Thyroid gland (tissue), 4 donors: ENCODE results near the gene NXPH1. TPM values are rescaled to one million over a fixed set of nuclear protein-coding genes. Genes with fewer than 3 reads are reported as not detected.

Experiments
- DNase-seq, 2 donors: peaks; one replicate each; pipeline ENCODE4 v3.0.0-alpha.2; 2019
- H3K27ac ChIP-seq, 3 donors: fragments of 200-600 bp; sonication (generic); 1 replicate in 2 of 3; 2 replicates in 1 of 3; pipeline ENCODE4 v1.5.1; 2016 to 2019; ENCODE audit warnings: mild to moderate bottlenecking in 1 of 3, moderate library complexity in 1 of 3
- H3K27me3 ChIP-seq: fragments of 200-600 bp; sonication (generic); one replicate; pipeline ENCODE4 v1.5.1; 2019
- H3K36me3 ChIP-seq, 2 donors: fragments of 200-600 bp; sonication (generic); one replicate each; pipeline ENCODE4 v1.5.1; 2016 to 2019
- H3K4me1 ChIP-seq, 2 donors: fragments of 200-600 bp; sonication (generic); one replicate each; pipeline ENCODE4 v1.5.1; 2017 to 2019
- H3K4me3 ChIP-seq, 3 donors: fragments of 200-600 bp; sonication (generic); replicated peaks in 1 of 3; 1 replicate in 2 of 3; 2 replicates in 1 of 3; pipeline ENCODE4 v1.5.1; 2016; ENCODE audit warnings: mild to moderate bottlenecking in 1 of 3
- H3K9me3 ChIP-seq: fragments of 200-600 bp; sonication (generic); one replicate; pipeline ENCODE4 v1.5.1; 2017
- POLR2A ChIP-seq, 2 donors: fragments of 450-650 bp; IDR thresholded peaks; one replicate each; pipeline ENCODE4 v1.6.1; 2017; ENCODE audit warnings: antibody characterized with exemption in 2 of 2, mild to moderate bottlenecking in 2 of 2, moderate library complexity in 1 of 2
- WGBS, 2 donors: methylation state at CpG; one replicate each; pipeline ENCODE4 v1.1.5; 2017; 5-methylcytosine and 5-hydroxymethylcytosine counted together
- intact Hi-C: fragments of 100-400 bp; cut with DNase I; formaldehyde crosslinking; loops from one replicate; pipeline ENCODE4 v1.15.1; 2023
- total RNA-seq, 4 donors: library from RNA; depleted of rRNA; stranded (reverse); fragments of >200 nt; gene quantifications; one replicate each; pipeline ENCODE4 v1.2.3, GENCODE V29; 2016
- TF ChIP-seq, protein P1 (sequence below), 6 experiments: fragments of 200-600 bp in 3 of 6; fragments of 450-650 bp in 3 of 6; sonication (generic) in 3 of 6; IDR thresholded peaks; one replicate each; pipeline ENCODE4 v1.5.1; 2016 to 2019; ENCODE audit warnings: antibody characterized with exemption in 6 of 6, mild to moderate bottlenecking in 2 of 6, inconsistent platforms in 1 of 6, moderate library complexity in 1 of 6

NXPH1 gene
- total RNA-seq, 4 donors from 2014 or later: not detected

DNA sequence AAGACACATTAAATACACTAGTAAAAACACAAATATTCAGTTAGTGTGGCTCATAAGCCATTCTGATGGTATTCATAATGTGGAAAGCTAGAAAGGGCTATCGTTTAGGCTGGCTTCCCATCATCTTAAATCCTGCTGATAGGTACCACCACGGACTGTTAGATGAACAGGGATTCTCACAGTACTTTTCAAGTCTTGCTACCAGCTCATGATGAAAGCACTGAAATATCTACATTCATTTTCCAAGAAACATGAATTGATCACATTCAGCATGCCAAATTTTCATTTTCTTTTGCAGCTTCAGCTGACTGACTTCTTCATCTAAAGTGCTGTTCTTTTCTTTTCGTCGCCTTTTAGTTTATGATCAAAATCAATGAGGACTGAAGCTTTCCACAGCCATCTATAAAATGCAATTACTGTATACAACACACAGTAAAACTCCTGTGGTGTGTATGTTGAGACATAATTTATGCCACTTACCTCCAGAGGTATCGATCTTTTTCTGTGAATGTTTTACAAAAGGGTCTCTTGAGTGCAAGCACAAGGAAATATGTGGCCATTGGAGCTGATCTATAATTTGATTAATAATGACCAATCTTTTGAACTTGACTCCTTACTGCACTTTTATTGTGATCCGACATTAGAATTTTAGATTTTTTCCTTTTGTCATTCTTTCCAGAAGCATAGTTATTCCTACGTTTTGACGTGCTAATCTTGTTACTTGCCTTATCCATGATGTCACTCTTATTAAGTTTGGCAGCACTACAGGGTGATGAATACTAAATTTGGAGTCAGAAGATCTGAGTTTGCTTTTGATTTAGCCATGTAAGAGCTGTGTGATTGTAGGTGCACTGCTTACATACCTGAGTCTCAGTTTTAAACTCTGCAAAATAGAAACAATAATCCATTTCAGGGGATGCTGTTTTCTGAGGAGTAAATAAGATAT, 58.4 kb downstream of the NXPH1 start:
- H3K36me3 ChIP-seq: no peaks in the 10 kb centered on the region

DNA sequence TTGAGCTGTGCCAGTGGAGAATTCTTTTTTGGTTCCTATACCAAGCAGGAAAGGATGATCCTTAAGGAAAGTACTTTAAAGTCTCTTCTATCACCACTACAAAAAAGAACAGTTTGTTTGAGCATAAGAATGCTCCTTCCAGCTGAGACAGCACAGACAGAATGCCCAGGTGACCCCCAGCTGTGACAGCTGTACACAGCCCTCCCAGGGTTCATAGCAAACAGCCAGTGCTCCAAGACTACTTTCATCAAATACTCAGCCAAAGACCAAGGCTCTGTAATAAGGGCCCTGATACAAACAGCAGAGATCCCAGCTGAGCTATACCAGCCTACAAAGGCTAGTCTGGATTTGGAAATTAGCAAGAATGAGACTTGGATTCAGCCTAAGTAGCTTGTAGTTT, 65.7 kb downstream of the NXPH1 start:
- Histone ChIP-seq H3K27me3 (no peaks in the 10 kb centered on the region), H3K4me1 (no peaks in the 10 kb centered on the region), H3K4me3 (no peak overlapping the region), H3K9me3 (no peaks in the 10 kb centered on the region), H3K36me3 (no peaks in the 10 kb centered on the region), H3K27ac (no peak overlapping the region)
- intact Hi-C loops: no loop called here
- no peak for DNase-seq
- TF ChIP-seq, protein P1, sequence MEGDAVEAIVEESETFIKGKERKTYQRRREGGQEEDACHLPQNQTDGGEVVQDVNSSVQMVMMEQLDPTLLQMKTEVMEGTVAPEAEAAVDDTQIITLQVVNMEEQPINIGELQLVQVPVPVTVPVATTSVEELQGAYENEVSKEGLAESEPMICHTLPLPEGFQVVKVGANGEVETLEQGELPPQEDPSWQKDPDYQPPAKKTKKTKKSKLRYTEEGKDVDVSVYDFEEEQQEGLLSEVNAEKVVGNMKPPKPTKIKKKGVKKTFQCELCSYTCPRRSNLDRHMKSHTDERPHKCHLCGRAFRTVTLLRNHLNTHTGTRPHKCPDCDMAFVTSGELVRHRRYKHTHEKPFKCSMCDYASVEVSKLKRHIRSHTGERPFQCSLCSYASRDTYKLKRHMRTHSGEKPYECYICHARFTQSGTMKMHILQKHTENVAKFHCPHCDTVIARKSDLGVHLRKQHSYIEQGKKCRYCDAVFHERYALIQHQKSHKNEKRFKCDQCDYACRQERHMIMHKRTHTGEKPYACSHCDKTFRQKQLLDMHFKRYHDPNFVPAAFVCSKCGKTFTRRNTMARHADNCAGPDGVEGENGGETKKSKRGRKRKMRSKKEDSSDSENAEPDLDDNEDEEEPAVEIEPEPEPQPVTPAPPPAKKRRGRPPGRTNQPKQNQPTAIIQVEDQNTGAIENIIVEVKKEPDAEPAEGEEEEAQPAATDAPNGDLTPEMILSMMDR (IDR thresholded peaks at IDR 0.05): no peak
- no peak for TF ChIP-seq POLR2A (IDR thresholded peaks at IDR 0.05)

More for the DNA sequence above, 58.4 kb downstream of the NXPH1 start:
- H3K27ac ChIP-seq: no peak overlapping the region
- intact Hi-C loops: no loop called here
- H3K4me1 ChIP-seq: no peaks in the 10 kb centered on the region
- DNase-seq: no peak
- H3K4me3 ChIP-seq: no peak overlapping the region
- H3K9me3 ChIP-seq: no peaks in the 10 kb centered on the region
- no peak for TF ChIP-seq POLR2A (IDR thresholded peaks at IDR 0.05)
- TF ChIP-seq, protein P1 (IDR thresholded peaks at IDR 0.05): no peak
- 87 to 89% methylated on average over 8 of the region's 8 CpGs for WGBS, 2 donors
- no peaks in the 10 kb centered on the region for H3K27me3 ChIP-seq

DNA sequence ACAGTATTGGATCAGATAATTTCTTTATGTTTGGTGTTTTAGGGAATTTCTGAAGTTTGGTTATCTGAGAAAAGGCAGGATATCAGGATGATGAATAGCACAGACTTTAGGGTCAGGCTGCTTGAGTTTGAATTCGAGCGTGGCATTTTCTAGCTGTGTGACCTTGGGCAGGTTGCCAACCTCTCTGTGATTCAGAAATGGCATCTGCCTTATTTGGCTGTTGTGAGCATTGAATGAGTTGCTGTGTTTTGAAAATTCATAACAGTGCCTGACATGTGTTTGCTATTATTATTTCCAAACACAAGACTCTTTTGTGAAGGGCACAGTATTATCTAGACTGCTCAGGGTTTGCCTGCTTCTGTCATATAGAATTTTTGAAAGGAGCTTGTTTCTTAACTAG, 66.9 kb downstream of the NXPH1 start:
- no peak for TF ChIP-seq POLR2A (IDR thresholded peaks at IDR 0.05)
- TF ChIP-seq, protein P1 (IDR thresholded peaks at IDR 0.05): no peak
- H3K36me3 ChIP-seq: no peaks in the 10 kb centered on the region
- no peaks in the 10 kb centered on the region for H3K4me1 ChIP-seq
- 64 to 65% methylated on average over 2 of the region's 2 CpGs for WGBS, 2 donors
- intact Hi-C loops: no loop called here
- H3K9me3 ChIP-seq: no peaks in the 10 kb centered on the region
- H3K4me3 ChIP-seq: no peak overlapping the region
- no peaks in the 10 kb centered on the region for H3K27me3 ChIP-seq
- no peak overlapping the region for H3K27ac ChIP-seq
- no peak for DNase-seq

DNA sequence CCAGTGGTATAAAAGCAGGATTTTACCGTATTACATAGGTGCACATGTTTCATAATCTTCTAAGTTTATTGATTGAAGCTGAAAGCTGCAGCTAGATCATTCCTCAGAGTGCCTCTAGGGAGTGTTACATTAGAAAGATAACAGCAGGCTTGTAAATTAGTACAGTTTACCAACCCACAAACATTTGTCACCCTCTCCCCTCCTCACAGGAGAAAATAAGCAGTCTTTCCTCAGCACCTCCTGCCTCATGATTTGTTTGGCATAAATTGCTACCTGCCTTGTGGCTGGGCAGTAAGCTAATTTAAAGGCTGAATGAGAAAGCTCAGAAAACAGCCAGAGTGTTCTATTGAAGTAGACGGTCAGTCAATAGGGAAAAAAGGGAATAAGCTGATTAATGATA, 74.2 kb downstream of the NXPH1 start:
- Histone ChIP-seq H3K9me3 (no peaks in the 10 kb centered on the region), H3K27ac (no peak overlapping the region), H3K36me3 (no peaks in the 10 kb centered on the region), H3K27me3 (no peaks in the 10 kb centered on the region), H3K4me1 (no peaks in the 10 kb centered on the region), H3K4me3 (no peak overlapping the region)
- 43 to 59% methylated on average over 2 of the region's 2 CpGs for WGBS, 2 donors
- intact Hi-C loops: no loop called here
- DNase-seq: no peak
- TF ChIP-seq POLR2A (IDR thresholded peaks at IDR 0.05): no peak
- TF ChIP-seq, protein P1 (IDR thresholded peaks at IDR 0.05): no peak

DNA sequence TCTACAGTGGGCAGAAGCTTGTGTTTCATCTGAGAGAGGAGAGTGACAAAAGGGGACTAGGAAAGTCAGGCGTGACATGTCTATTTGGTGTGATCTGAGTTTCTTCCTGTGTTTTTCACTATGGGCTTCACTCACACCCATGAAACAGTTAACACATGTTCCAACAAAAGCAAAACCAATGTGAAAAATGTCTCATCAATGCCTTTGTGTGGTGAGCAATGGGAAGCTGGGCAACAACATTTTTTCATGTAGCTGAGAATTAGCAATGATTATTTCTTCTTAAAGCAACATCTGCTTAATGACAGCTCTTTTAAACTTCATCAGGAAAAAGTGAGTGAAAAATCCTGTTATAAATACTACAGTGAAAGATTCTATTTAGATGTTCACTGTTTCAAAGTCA, 76.2 kb downstream of the NXPH1 start:
- no peak overlapping the region for H3K4me3 ChIP-seq
- H3K9me3 ChIP-seq: no peaks in the 10 kb centered on the region
- no peaks in the 10 kb centered on the region for H3K27me3 ChIP-seq
- no peak for DNase-seq
- 69 to 79% methylated on average over 1 of the region's 1 CpG for WGBS, 2 donors
- no peak overlapping the region for H3K27ac ChIP-seq
- no peaks in the 10 kb centered on the region for H3K4me1 ChIP-seq
- TF ChIP-seq, protein P1 (IDR thresholded peaks at IDR 0.05): no peak
- no peak for TF ChIP-seq POLR2A (IDR thresholded peaks at IDR 0.05)
- intact Hi-C loops: no loop called here
- H3K36me3 ChIP-seq: no peaks in the 10 kb centered on the region
